Adrenal gland (tissue), 12 donors: ENCODE results near the gene NRXN3. TPM values are rescaled to one million over a fixed set of nuclear protein-coding genes. Genes with fewer than 3 reads are reported as not detected.
A peak's percentile ranks its signal among the peaks of the same experiment; 100 is the strongest.

Source experiments
- DNase-seq, 7 donors: peaks; one replicate each; pipeline ENCODE4 v3.0.0-alpha.2; 2019 to 2020
- H3K27ac ChIP-seq, 5 donors: fragments of 200-600 bp; sonication (generic) in 4 of 5; 1 replicate in 3 of 5; 2 replicates in 2 of 5; pipeline versions ENCODE4 v1.5.1 to v1.8.0; 2016 to 2020; ENCODE audit warnings: mild to moderate bottlenecking in 1 of 5
- H3K27me3 ChIP-seq: fragments of 200-600 bp; 2 replicates; pipeline ENCODE4 v1.8.0; 2021
- H3K36me3 ChIP-seq, 2 donors: fragments of 200-600 bp; replicated peaks in 1 of 2; 1 replicate in 1 of 2; 2 replicates in 1 of 2; pipeline versions ENCODE4 v1.5.1 to v1.8.0; 2018 to 2022
- H3K4me1 ChIP-seq, 2 donors: fragments of 200-600 bp; replicated peaks in 1 of 2; 1 replicate in 1 of 2; 2 replicates in 1 of 2; pipeline versions ENCODE4 v1.5.1 to v1.8.0; 2018 to 2021
- H3K4me3 ChIP-seq, 4 donors: fragments of 200-600 bp; sonication (generic) in 3 of 4; one replicate each; pipeline ENCODE4 v1.5.1; 2016 to 2018
- H3K9me3 ChIP-seq, 3 donors: fragments of 200-600 bp; sonication (generic) in 1 of 3; replicated peaks in 1 of 3; 1 replicate in 2 of 3; 2 replicates in 1 of 3; pipeline versions ENCODE4 v1.5.1 to v1.8.0; 2016 to 2021
- POLR2A ChIP-seq, 2 donors: fragments of 450-650 bp; IDR thresholded peaks; one replicate each; pipeline ENCODE4 v1.6.1; 2017; ENCODE audit warnings: antibody characterized with exemption in 2 of 2, mild to moderate bottlenecking in 2 of 2, moderate library complexity in 1 of 2
- WGBS, 4 donors: extraction: QIAGEN DNeasy Blood & Tissue Kit in 2 of 4; methylation state at CpG; one replicate each; pipeline versions ENCODE4 v1.1.5 to v1.1.7; 2013 to 2017; 5-methylcytosine and 5-hydroxymethylcytosine counted together
- intact Hi-C, 2 donors: fragments of 100-400 bp; cut with DNase I; formaldehyde crosslinking; loops; one replicate each; pipeline versions ENCODE4 v1.14.1 to v1.15.0; 2022 to 2023
- polyA plus RNA-seq, 3 donors: library from polyadenylated mRNA; stranded (reverse); fragments of 200-250 nt in 2 of 3; fragments of 350-450 nt in 1 of 3; fragmentation: Illumina TruSeq in 1 of 3; extraction: RNeasy Lipid Tissue Mini Kit (QIAGEN cat#74804) in 1 of 3; gene quantifications; one replicate each; pipeline ENCODE4 v1.2.3, GENCODE V29; 2013 to 2014
- total RNA-seq, 9 donors: library from RNA; depleted of rRNA in 4 of 9; stranded (reverse); fragments of >200 nt in 4 of 9; fragments of 120-200 nt in 1 of 9; fragmentation: NEBNext Ultra II Directional in 1 of 9; extraction: Animal tissue kit (Norgen Biotek cat#: 25700) in 1 of 9; gene quantifications; one replicate each; pipeline versions ENCODE4 v1.1.0 to v1.2.4, GENCODE V29; 2013 to 2023
- TF ChIP-seq, protein P1 (sequence below), 6 experiments: fragments of 450-650 bp in 4 of 6; fragments of 200-600 bp in 2 of 6; sonication (generic) in 1 of 6; IDR thresholded peaks; 1 replicate in 5 of 6; 2 replicates in 1 of 6; pipeline versions ENCODE4 v1.5.1 to v1.8.0; 2016 to 2021; ENCODE audit warnings: antibody characterized with exemption in 6 of 6, mild to moderate bottlenecking in 2 of 6, moderate library complexity in 1 of 6
- donor health status: healthy with polysubstance abuse.
- donor health status: Bipolar disorder and iron deficiency.
- donor health status: DM: yes; HTN: yes; CAD: no.
- donor health status: DM: no; HTN: no; CAD: no.
- donor health status: DM: no; HTN: no; CAD: no.
- donor health status: DM: yes; HTN: yes; CAD: no.

The NRXN3 gene
- total and polyA plus RNA-seq, 12 donors: 0.09 to 8.5 (median 1.6) TPM

DNA sequence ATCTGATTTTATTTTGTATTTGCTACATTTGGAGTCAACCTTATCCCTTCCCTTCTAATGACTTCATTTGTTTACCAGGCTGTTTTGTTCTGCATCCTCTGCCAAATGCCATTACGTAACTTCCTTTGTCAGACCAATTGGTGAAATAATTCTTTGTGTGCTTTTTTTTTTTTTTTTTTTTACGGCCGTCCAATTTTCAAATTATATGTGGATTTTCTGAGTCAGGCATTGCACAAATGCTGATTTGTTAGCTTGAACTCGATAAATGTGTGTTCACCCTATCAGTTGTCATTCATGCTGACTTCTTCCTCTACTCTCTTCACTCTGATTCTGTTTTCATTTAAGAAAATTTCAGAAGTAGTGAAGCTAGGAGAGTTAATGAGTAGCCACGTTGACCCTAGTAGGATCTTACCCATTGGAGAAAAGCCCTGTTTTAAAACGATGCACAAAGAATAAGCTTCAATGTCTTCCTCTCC lies 1654.9 kb downstream of the NRXN3 start:
- intact Hi-C loops: no loop called here
- H3K9me3 ChIP-seq: no peaks in the 10 kb centered on the region
- no peak overlapping the region for H3K27ac ChIP-seq
- H3K27me3 ChIP-seq: no peaks in the 10 kb centered on the region
- no peak overlapping the region for H3K4me3 ChIP-seq
- no peaks in the 10 kb centered on the region for H3K4me1 ChIP-seq
- H3K36me3 ChIP-seq: no peaks in the 10 kb centered on the region
- TF ChIP-seq, protein P1, sequence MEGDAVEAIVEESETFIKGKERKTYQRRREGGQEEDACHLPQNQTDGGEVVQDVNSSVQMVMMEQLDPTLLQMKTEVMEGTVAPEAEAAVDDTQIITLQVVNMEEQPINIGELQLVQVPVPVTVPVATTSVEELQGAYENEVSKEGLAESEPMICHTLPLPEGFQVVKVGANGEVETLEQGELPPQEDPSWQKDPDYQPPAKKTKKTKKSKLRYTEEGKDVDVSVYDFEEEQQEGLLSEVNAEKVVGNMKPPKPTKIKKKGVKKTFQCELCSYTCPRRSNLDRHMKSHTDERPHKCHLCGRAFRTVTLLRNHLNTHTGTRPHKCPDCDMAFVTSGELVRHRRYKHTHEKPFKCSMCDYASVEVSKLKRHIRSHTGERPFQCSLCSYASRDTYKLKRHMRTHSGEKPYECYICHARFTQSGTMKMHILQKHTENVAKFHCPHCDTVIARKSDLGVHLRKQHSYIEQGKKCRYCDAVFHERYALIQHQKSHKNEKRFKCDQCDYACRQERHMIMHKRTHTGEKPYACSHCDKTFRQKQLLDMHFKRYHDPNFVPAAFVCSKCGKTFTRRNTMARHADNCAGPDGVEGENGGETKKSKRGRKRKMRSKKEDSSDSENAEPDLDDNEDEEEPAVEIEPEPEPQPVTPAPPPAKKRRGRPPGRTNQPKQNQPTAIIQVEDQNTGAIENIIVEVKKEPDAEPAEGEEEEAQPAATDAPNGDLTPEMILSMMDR (IDR thresholded peaks at IDR 0.05): no peak
- no peak for TF ChIP-seq POLR2A (IDR thresholded peaks at IDR 0.05)
- 34 to 53% (median 38%) methylated on average over 6 of the region's 6 CpGs for WGBS, 4 donors
- peak in 3 of 7 donors; percentile 1 to 25 (median 13) for DNase-seq

DNA sequence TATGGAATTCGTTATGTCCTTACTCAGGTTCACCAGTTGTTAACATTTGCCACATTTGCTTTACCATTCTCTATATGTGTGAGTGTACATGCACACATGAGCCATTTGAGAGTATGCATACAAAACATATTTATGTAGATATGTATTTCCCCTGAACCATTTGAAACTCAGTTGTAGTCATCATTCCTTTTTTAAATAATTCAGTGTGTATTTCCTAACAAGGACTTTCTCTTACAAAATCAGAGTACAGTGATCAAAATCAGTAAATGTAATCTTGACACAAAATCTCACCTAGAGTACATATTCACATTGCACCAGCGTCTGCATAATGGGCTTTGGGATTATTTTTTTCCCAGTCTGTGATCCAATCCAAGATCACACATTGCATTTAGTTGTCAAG lies 1656.2 kb downstream of the NRXN3 start:
- 64 to 86% (median 80%) methylated on average over 2 of the region's 2 CpGs for WGBS, 4 donors
- TF ChIP-seq, protein P1 (IDR thresholded peaks at IDR 0.05): no peak
- TF ChIP-seq POLR2A (IDR thresholded peaks at IDR 0.05): no peak
- intact Hi-C loops: no loop called here
- Histone ChIP-seq H3K4me3 (no peak overlapping the region), H3K4me1 (no peaks in the 10 kb centered on the region), H3K9me3 (no peaks in the 10 kb centered on the region), H3K27me3 (no peaks in the 10 kb centered on the region), H3K27ac (no peak overlapping the region), H3K36me3 (no peaks in the 10 kb centered on the region)
- no peak for DNase-seq

DNA sequence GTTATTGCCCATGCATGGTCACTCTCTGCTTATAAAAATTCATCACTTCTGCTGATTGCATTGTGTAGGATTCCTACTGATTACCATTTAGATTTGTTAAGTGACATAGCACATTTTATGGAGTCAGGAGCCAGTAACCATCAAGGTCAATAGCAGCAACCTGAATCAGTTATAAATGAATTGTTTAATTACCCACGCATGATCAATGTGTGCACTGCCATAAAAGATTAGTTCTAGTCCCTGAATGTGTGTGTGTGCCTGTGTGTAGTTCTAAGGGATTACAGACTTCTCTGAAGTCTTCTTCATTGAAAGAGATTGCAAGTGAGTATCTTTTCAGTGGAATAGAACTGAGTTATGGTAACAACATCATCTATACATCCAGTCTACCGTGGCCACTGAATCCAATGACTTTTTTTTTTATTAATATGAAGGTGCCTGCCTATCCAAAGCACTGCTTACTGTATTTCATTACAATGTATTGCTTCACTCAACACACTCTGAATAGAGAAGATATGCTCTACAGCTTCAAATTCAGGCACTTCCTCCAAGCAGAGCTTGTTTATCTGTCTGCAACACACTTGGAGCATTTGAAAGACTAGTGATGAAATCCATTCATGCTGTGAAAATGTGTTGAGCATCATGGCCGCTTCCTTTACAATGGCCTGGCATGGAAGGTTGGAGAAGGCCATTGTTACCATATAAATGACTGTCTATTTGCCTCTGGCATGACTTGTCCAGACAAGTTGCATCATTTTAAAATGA lies 1659.4 kb downstream of the NRXN3 start:
- Histone ChIP-seq H3K9me3 (no peaks in the 10 kb centered on the region), H3K36me3 (no peaks in the 10 kb centered on the region), H3K4me3 (no peak overlapping the region), H3K27ac (no peak overlapping the region), H3K4me1 (no peaks in the 10 kb centered on the region), H3K27me3 (no peaks in the 10 kb centered on the region)
- 84 to 93% (median 89%) methylated on average over 3 of the region's 3 CpGs for WGBS, 4 donors
- no peak for DNase-seq
- intact Hi-C loops: no loop called here
- TF ChIP-seq, protein P1 (IDR thresholded peaks at IDR 0.05): no peak
- no peak for TF ChIP-seq POLR2A (IDR thresholded peaks at IDR 0.05)

DNA sequence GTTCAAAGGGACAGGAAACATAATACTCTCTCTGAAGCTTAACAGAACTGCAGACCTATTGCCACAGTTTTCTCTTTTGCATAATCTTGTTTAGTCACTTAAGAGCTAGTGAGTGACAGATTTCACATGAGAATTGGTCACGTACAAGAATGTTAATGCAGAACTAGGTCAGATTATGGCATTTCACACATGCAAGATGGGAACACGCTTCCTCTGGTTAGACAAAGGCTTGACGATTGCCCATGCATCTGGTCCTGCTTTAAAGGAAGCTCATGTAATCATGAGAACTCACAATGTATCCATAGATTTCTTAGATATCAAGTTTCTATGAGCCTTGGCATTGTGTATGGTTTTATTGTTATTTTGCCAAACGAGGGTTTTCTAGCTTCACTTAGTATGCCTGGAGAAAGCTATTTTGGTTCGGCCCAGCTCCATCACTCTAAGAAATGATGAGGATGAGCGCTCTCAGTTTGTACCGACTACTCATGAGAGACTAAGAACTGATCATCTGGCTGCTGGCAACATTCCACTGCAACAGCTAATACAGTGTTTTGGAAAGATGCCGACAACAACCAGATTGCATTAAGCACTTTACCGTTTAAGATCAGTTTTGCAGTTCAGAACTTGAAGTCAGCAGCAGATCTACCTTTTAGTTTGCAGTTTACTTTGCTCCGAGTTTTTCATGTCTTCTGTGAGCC lies 1661.2 kb downstream of the NRXN3 start:
- intact Hi-C loops: no loop called here
- no peak for TF ChIP-seq POLR2A (IDR thresholded peaks at IDR 0.05)
- TF ChIP-seq, protein P1 (IDR thresholded peaks at IDR 0.05): no peak
- no peak for DNase-seq
- no peak overlapping the region for H3K27ac ChIP-seq
- 78 to 86% (median 82%) methylated on average over 10 of the region's 10 CpGs for WGBS, 4 donors
- no peaks in the 10 kb centered on the region for H3K27me3 ChIP-seq
- no peaks in the 10 kb centered on the region for H3K4me1 ChIP-seq
- H3K36me3 ChIP-seq: no peaks in the 10 kb centered on the region
- no peaks in the 10 kb centered on the region for H3K9me3 ChIP-seq
- no peak overlapping the region for H3K4me3 ChIP-seq
